ENCODE data around the gene WIPF2. TPM values are rescaled to one million over a fixed set of nuclear protein-coding genes. Genes with fewer than 3 reads are reported as not detected.

The WIPF2 gene
- total RNA-seq, 4 donors from 2014 or later, result 7.7 to 11.1 (median 9.5) TPM

GRCh38 chr17:40287159-40287493 is 68.0 kb downstream of the WIPF2 start:
- peak overlapping the region in 1 of 4 donors; percentile 21 for H3K4me3 ChIP-seq
- no peaks in the 10 kb centered on the region for H3K27me3 ChIP-seq
- H3K9me3 ChIP-seq, result no peaks in the 10 kb centered on the region
- no peak for DNase-seq (ENCODE audit: low spot score in 2 of 2)
- TF ChIP-seq EP300 (IDR thresholded peaks at IDR 0.05) (no peak), CTCF (IDR thresholded peaks at IDR 0.05) (no peak), POLR2A (IDR thresholded peaks at IDR 0.05) (no peak)
- H3K36me3 ChIP-seq, result peaks cover 0 to 5% (median 0%) of the 10 kb centered on the region in 3 donors
- 41% methylated on average over 4 of the region's 4 CpGs for WGBS, 2 donors
- peak overlapping the region in 2 of 4 donors; percentile 40 to 54 for H3K27ac ChIP-seq
- peaks cover 0 to 50% (median 8%) of the 10 kb centered on the region in 4 donors for H3K4me1 ChIP-seq

GRCh38 chr17:40287494-40288369 is 68.6 kb downstream of the WIPF2 start, which contains the start of gene CDC6:
Gene CDC6, plus strand, starts transcription at chr17:40287879. Its CDS starts 1,542 bp downstream, at chr17:40289421.
- H3K4me3 ChIP-seq, result peak within 1 kb of the TSS; percentile 25 to 66 (median 40)
- no peaks in the 10 kb centered on the region for H3K36me3 ChIP-seq
- peak within 1 kb of the TSS in 2 of 4 donors; percentile 40 to 54 for H3K27ac ChIP-seq
- no peaks in the 10 kb centered on the region for H3K27me3 ChIP-seq
- H3K9me3 ChIP-seq, result no peaks in the 10 kb centered on the region
- WGBS, 2 donors, result 0% methylated on average over 36 to 47 of the region's 47 CpGs
- DNase-seq (ENCODE audit: low spot score in 2 of 2), result peak; percentile 96
- H3K4me1 ChIP-seq, result peaks cover 0 to 50% (median 8%) of the 10 kb centered on the region in 4 donors
- TF ChIP-seq CTCF (IDR thresholded peaks at IDR 0.05), result peak in 1 of 5 experiments; percentile 25
- TF ChIP-seq POLR2A (IDR thresholded peaks at IDR 0.05), result peak in 1 of 2 donors; percentile 10
- peak; percentile 79 to 95 for TF ChIP-seq EP300 (IDR thresholded peaks at IDR 0.05)

- Histone ChIP-seq H3K27me3 (no peaks in the 10 kb centered on the region), H3K36me3 (no peaks in the 10 kb centered on the region), H3K9me3 (no peaks in the 10 kb centered on the region), H3K4me1 (peaks cover 0 to 29% (median 6%) of the 10 kb centered on the region in 4 donors), H3K4me3 (no peak overlapping the region), H3K27ac (no peak overlapping the region)
- WGBS, 2 donors, result 50 to 54% methylated on average over 4 of the region's 4 CpGs
- peak in 1 of 2 donors; percentile 93 for DNase-seq (ENCODE audit: low spot score in 2 of 2)
- TF ChIP-seq POLR2A (IDR thresholded peaks at IDR 0.05) (no peak), EP300 (IDR thresholded peaks at IDR 0.05) (no peak), CTCF (IDR thresholded peaks at IDR 0.05) (peak; percentile 35 to 73 (median 49))
These were observed 71.7 kb downstream of the WIPF2 start for GRCh38 chr17:40290629-40291280.

- Histone ChIP-seq H3K27ac (no peak overlapping the region), H3K9me3 (no peaks in the 10 kb centered on the region), H3K27me3 (no peaks in the 10 kb centered on the region), H3K4me3 (no peak overlapping the region), H3K36me3 (no peaks in the 10 kb centered on the region), H3K4me1 (peaks cover 0 to 33% (median 7%) of the 10 kb centered on the region in 4 donors)
- 74 to 82% methylated on average over 2 of the region's 2 CpGs for WGBS, 2 donors
- TF ChIP-seq POLR2A (IDR thresholded peaks at IDR 0.05) (no peak), EP300 (IDR thresholded peaks at IDR 0.05) (no peak), CTCF (IDR thresholded peaks at IDR 0.05) (no peak)
- DNase-seq (ENCODE audit: low spot score in 2 of 2), result no peak
These were observed 72.2 kb downstream of the WIPF2 start for GRCh38 chr17:40291281-40291664.

- WGBS, 2 donors, result 72 to 81% methylated on average over 1 of the region's 1 CpG
- H3K4me3 ChIP-seq, result no peak overlapping the region
- peak; percentile 16 to 83 for TF ChIP-seq EP300 (IDR thresholded peaks at IDR 0.05)
- no peak for TF ChIP-seq POLR2A (IDR thresholded peaks at IDR 0.05)
These were observed 74.3 kb downstream of the WIPF2 start for GRCh38 chr17:40293363-40293762.

More at GRCh38 chr17:40293363-40293762, 74.3 kb downstream of the WIPF2 start:
- peak overlapping the region in 2 of 4 donors; percentile 75 to 77 for H3K27ac ChIP-seq
- peaks cover 0 to 30% (median 6%) of the 10 kb centered on the region in 4 donors for H3K4me1 ChIP-seq
- peak in 1 of 2 donors; percentile 56 for DNase-seq (ENCODE audit: low spot score in 2 of 2)
- H3K36me3 ChIP-seq, result no peaks in the 10 kb centered on the region
- no peaks in the 10 kb centered on the region for H3K27me3 ChIP-seq
- H3K9me3 ChIP-seq, result no peaks in the 10 kb centered on the region

Measured in tibial nerve (tissue), 4 donors.